Endothelial cell of umbilical vein (primary cell): ENCODE data around the gene STMND1.

Source experiments
- CTCF ChIP-seq, 2 donors: IDR thresholded peaks; 1 replicate in 1 of 2; 2 replicates in 1 of 2; pipeline ENCODE4 v1.5.1; 2011; ENCODE audit warnings: low read length in 2 of 2, mild to moderate bottlenecking in 2 of 2, moderate library complexity in 2 of 2, control low read depth in 1 of 2, inconsistent platforms in 1 of 2, low read depth in 1 of 2; ENCODE audit not compliant: insufficient read depth in 1 of 2; ENCODE audit errors: extremely low read depth in 1 of 2
- EZH2 ChIP-seq: IDR thresholded peaks from 2 replicates; pipeline ENCODE4 v1.6.1; 2012; ENCODE audit warnings: borderline replicate concordance, low read depth, mild to moderate bottlenecking, moderate library complexity, low read length, inconsistent platforms; ENCODE audit not compliant: severe bottlenecking
- POLR2A ChIP-seq: IDR thresholded peaks from 2 replicates; pipeline ENCODE4 v1.6.1; 2012; ENCODE audit warnings: low read depth, mild to moderate bottlenecking, control low read depth, low read length

- TF ChIP-seq CTCF (IDR thresholded peaks at IDR 0.05; ENCODE audit: extremely low read depth in 1 of 2, insufficient read depth in 1 of 2, low read depth in 1 of 2, low read length in 2 of 2) (no peak), POLR2A (no peak), EZH2 (no peak)
Observed at GRCh38 chr6:17058550-17058949, 43.3 kb upstream of the STMND1 start.
